Choroid plexus epithelial cell (primary cell): ENCODE measurements around the gene MIGA2.
"Not testable (repeated sequence)": the region's sequence is repeated elsewhere in the genome, so short reads cannot be mapped to it uniquely, and the experiment has no call there.

Source experiments
- DNase-seq: peaks from one replicate; pipeline ENCODE4 v3.0.0-alpha.2; 2010; ENCODE audit warnings: low read depth
- H3K4me3 ChIP-seq: 2 replicates; pipeline ENCODE4 v1.5.1; 2011; ENCODE audit warnings: low read depth, mild to moderate bottlenecking, control low read depth, low read length, moderate library complexity
- TF ChIP-seq, protein P1 (sequence below): conservative IDR thresholded peaks from 2 replicates; pipeline ENCODE4 v1.5.1; 2011; ENCODE audit warnings: low read depth, mild to moderate bottlenecking, control low read depth, inconsistent platforms, low read length, moderate library complexity

MIGA2 gene

DNA sequence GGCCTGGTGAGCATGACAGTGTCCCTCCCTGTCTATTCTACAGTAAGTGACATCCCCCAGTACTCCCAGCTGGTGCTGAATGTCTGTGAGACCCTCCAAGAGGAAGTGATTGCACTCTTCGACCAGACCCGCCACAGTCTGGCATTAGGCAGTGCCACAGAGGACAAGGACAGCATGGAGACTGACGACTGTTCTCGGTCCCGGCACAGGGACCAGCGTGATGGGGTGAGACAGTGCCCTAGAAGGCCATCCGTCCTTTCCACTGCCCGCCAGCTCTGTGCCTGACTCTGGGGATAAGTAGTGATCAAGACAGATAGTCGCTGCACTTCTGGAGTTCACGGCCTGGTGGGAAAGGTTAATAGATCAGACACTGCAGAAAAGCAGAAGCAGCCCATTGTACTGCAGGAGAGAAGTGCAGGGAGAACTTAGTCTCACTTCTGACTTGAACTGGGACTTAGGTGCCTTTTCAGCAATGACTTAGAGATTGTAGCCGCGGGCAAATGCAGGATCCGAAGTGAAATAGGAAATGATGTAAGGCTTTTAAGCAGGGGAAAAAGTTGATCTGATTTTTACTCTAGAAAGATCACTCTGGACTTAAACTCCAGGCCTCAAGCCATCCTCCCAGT lies 36.7 kb upstream of the MIGA2 start:
- no peak overlapping the region for H3K4me3 ChIP-seq
- DNase-seq: no peak
- TF ChIP-seq, protein P1, sequence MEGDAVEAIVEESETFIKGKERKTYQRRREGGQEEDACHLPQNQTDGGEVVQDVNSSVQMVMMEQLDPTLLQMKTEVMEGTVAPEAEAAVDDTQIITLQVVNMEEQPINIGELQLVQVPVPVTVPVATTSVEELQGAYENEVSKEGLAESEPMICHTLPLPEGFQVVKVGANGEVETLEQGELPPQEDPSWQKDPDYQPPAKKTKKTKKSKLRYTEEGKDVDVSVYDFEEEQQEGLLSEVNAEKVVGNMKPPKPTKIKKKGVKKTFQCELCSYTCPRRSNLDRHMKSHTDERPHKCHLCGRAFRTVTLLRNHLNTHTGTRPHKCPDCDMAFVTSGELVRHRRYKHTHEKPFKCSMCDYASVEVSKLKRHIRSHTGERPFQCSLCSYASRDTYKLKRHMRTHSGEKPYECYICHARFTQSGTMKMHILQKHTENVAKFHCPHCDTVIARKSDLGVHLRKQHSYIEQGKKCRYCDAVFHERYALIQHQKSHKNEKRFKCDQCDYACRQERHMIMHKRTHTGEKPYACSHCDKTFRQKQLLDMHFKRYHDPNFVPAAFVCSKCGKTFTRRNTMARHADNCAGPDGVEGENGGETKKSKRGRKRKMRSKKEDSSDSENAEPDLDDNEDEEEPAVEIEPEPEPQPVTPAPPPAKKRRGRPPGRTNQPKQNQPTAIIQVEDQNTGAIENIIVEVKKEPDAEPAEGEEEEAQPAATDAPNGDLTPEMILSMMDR: no peak

DNA sequence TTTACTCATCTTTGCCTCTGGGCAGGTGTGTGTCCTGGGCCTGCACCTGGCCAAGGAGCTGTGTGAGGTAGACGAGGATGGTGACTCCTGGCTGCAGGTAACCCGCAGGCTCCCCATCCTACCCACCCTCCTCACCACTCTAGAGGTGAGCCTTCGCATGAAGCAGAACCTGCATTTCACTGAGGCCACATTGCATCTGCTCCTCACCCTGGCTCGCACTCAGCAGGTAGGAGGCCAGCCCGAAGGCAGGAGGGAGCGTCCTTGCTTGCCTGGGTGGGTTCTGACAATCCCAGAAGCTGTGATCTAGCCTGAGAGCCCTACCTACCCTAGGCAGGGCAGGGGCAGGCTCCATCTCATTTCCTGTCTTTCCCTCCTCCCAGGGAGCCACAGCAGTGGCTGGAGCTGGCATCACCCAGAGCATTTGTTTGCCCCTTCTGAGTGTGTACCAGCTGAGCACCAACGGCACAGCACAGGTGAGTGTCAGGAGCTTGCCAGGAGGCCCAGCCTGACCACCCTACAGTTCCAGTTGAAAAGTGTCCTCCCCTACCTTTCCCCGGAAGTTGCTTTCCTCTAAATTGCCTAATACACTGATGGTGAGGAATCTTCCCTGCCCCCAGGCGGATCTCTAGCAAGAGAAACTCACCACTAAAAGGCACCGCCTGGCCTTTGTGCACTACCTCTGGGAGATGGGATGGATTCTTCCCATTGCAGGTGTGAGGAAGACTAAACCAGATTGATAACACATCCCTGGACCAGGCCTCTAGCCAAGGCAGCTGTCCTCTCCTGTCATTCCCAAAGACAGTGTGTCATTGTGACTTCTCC lies 34.7 kb upstream of the MIGA2 start:
- no peak overlapping the region for H3K4me3 ChIP-seq
- TF ChIP-seq, protein P1: no peak
- no peak for DNase-seq

DNA sequence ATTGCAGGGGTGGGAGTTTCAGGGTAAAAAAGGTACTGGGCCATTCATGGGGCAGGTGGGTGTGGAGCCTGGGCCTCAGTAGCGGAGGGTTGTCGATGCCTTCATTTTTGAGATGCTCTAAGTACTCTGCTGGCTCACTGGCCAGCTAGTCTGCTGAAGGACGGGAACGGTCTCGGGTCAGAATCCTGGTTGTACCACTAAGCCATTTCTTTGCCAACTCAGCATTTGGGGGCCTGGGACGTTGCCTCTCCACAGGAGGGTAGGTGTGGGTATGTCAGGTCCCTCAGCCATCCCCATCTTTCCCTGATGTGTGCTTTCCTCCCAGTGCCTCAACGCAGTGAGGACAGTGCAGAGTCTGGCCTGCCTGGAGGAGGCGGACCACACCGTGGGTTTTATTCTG lies 33.4 kb upstream of the MIGA2 start:
- no peak for DNase-seq
- TF ChIP-seq, protein P1: no peak

DNA sequence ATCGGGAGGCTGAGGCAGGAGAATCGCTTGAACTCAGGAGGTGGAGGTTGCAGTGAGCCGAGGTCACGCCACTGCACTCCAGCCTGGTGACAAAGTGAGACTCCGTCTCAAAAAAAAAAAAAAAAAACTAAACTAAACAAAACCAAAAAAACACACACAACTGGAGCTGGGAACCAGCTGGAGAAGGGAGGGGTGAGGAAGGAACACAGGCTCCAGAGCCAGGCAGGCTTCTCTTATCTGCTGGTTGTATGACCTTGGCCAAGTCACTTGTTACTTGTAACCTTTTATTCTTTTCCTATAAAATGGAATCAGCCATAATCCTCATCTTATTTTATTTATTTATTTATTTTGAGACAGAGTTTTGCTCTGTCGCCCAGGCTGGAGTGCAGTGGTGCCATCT lies 32.3 kb upstream of the MIGA2 start:
- not testable (repeated sequence) for H3K4me3 ChIP-seq, DNase-seq

More for the DNA sequence above, 33.4 kb upstream of the MIGA2 start:
- no peak overlapping the region for H3K4me3 ChIP-seq

DNA sequence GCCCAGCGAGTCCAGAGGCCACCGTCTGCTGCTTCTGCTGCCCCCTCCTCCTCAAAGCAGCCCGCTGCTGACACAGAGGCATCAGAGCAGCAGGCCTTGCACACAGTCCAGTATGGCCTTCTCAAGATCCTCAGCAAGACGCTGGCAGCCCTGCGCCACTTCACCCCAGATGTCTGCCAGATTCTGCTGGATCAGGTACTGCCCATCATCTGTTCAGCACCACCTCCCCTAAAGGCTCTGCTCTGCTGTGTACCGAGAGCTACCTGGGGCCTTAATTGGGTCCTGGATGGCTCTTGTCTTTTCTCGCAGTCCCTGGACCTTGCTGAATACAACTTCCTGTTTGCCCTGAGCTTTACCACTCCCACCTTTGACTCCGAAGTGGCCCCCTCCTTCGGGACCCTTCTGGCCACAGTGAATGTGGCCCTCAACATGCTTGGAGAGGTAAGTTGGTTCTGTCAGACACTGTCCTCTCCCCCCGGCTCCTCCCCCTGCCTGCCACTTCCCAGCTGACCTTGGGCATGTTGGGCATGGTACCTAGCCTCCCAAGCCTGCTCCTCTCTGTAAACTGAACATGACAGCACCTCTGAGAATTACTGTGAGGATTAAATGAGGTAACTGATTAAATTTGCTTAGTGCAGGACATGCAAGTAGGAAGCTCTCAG lies 31.0 kb upstream of the MIGA2 start:
- no peak overlapping the region for H3K4me3 ChIP-seq
- TF ChIP-seq, protein P1: no peak

DNA sequence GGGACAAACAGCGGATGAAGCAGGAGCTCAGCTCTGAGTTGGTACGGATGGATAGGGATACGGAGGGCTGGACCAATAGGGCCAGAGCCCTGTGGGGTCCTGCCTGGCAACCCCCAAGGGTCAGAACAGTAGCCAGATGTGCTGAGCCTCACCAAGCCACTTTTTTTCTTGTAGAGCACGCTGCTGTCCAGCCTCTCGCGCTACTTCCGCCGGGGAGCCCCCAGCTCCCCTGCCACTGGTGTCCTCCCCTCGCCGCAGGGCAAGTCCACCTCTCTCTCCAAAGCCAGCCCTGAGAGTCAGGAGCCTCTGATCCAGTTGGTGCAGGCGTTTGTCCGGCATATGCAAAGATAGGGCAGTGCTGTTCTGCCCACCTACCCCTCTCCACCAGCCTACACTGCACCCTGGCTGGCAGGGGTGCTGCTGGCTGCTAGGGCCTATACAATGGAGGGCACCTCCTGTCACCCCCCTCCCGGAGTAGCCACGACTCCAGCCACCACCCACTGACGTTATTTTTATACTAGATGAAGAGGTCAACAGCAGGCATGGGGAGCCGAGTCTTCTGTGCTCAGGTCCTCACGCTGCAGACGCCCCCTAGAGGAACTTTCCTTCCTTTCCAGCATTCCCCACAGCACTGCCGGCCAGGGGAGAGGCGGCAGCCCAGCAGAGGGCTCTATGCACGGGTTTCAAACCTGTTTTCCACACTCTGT lies 29.9 kb upstream of the MIGA2 start:
- H3K4me3 ChIP-seq: no peak overlapping the region
- peak; percentile 88 for DNase-seq
- TF ChIP-seq, protein P1: peak; percentile 97

More for the DNA sequence above, 31.0 kb upstream of the MIGA2 start:
- DNase-seq: no peak
